ENCODE measurements around the gene SH3GL1.
"Not testable (repeated sequence)": the region's sequence is repeated elsewhere in the genome, so short reads cannot be mapped to it uniquely, and the experiment has no call there.

SH3GL1 gene

GRCh38 chr19:4363571-4364304 is 36.6 kb downstream of the SH3GL1 start:
- no peak for DNase-seq (ENCODE audit: low read depth, low spot score)

DNA sequence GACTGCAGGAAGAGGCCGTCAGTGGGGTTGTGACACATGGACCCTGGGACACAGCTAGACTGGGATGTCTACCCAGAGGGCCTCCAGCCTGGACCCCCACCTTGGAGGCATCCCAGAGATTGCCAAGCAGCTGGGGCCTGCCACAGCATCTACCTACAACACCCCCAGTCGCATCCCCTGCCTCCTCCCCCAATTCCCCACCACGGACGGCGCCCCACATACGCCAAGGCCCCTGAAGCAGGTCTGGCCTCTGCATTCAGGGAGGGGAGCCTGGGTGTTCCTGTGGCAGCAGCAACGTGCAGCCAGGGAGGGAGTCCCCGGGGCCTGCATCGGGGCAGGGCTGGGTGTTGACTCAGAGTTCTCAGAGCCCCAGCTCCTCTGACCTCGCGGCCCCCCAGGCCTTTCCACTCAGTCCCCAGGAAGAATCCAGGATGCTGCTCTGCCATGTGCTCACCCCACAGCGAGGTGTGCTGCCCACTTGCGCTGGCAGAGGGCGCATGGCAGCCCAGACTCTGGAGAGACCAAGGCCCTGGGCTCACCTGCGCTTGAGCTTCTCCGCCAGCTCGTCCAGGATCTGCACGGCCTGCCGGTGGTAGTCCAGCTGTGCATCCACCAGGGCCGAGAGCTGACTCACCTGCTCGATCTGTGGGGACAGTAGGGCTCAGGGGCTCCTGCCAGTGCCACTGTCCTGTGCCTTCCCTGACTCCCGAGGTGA is 37.4 kb downstream of the SH3GL1 start:
- no peak for DNase-seq (ENCODE audit: low read depth, low spot score)

- DNase-seq (ENCODE audit: low read depth, low spot score): no peak
These were observed 38.1 kb downstream of the SH3GL1 start for GRCh38 chr19:4362101-4362828.

GRCh38 chr19:4361152-4362046 is 38.9 kb downstream of the SH3GL1 start:
- DNase-seq (ENCODE audit: low read depth, low spot score): no peak

GRCh38 chr19:4360641-4361151 is 39.7 kb downstream of the SH3GL1 start:
- no peak for DNase-seq (ENCODE audit: low read depth, low spot score)

GRCh38 chr19:4360081-4360569 is 40.2 kb downstream of the SH3GL1 start:
- no peak for DNase-seq (ENCODE audit: low read depth, low spot score)

DNA sequence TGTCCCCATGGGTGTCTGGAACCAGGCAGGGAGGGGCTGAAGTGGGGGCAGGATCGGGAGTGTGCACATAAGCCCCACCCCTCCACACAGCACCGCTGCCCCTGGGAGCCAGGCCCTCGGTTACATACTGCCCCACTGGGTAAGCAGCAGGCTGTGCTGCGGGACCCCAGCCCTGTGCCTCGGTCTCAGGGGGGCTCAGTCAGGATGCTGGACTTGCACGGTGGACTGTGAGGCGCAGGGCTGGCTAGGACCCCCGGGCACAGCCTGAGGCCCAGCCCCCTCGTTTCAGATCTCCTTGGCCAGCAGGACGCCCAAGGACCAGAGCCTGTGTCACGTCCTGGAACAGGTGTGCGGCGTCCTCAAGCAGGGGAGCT is 40.7 kb downstream of the SH3GL1 start:
- DNase-seq (ENCODE audit: low read depth, low spot score): no peak

DNA sequence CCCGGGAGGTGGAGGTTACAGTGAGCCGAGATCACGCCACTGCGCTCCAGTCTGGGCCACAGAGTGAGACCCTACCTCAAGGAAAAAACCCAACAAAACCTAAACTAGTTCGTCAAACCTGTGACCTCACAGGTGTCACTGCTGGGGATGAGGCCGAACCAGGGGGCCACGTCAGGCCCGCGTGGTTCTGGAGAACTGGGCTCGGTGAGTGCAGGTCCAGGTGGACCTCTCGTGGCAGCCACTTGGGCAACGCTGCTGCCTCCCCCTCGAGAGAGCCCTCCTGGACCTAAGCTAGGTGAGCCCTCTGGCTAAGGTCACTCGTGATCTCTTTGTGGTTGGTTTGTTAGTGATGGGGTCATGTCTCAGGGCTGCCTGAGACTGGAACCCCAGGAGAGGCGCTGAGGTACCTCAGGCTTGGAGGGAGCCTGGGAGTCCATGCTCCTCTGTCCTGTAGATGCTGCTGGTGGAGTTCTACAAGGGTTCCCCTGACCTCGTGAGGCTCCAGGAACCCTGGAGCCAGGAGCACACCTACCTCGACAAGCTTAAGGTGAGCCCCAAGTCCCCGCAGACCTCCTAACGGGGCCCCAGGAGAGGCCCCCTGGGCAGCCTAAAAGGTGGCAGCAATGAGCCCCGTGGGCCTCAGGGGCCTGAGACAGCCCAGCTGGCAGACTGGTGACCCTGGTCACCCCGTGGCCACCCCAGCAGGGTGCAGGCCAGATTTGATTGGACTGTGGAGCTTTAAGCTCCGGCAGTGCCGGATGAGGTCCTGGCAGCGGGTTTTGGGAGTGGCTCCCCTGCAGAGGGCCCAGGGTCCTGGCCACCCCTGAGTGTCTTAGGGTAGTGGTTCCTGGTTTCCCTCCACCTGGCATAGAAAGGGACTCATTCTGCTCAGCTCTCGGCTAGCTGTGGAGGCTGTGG is 41.4 kb downstream of the SH3GL1 start:
- DNase-seq (ENCODE audit: low read depth, low spot score): no peak

DNA sequence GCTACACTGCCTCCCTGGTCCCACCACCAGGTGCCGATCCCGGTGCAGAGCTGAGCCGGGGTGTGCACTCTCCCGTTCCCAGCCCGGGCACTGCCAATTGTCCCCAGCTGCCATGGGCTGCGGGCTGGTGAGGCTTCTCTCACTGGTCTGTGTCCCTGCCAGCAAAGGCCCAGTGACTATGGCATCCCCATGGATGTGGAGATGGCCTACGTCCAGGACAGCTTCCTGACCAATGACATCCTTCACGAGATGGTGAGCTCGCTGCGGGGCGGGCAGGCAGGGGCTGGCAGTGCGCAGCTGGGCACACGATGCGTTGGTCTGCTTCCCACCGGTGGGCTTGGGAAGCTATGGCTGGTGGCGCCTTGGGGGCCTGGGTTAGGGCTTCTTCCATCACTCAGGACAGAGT is 42.4 kb downstream of the SH3GL1 start:
- no peak for DNase-seq (ENCODE audit: low read depth, low spot score)

DNA sequence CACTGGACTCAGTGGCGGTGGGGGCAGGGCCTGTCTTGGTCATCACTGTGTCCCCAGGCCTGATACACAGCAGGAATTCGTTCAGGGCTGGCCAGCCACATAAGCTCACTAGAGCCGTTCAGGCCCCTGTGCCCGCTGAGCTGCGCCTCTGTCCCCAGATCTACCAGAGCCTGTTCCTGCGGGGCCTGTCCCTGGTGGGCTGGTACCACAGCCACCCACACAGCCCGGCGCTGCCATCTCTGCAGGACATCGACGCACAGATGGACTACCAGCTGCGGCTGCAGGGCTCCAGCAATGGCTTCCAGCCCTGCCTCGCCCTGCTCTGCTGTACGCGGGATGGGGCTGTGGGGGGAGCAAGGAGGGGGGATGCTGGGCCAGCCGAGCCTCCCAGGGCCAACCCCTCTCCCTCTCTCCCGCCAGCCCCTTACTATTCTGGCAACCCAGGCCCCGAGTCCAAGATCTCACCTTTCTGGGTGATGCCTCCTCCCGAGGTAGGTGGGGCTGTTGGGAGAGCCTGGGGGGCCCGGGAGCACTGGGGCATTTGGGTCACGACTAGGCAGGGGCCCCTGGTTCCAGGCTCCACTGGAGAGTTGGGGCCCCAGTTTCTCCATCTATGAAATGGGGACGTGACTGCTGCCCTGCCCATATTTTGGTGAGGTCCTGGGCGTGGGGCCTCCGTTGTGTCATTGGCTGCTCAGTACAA is 43.1 kb downstream of the SH3GL1 start:
- no peak for DNase-seq (ENCODE audit: low read depth, low spot score)

GRCh38 chr19:4354897-4355296 is 45.5 kb downstream of the SH3GL1 start:
- DNase-seq (ENCODE audit: low read depth, low spot score): no peak

GRCh38 chr19:4354282-4354681 is 46.1 kb downstream of the SH3GL1 start:
- DNase-seq (ENCODE audit: low read depth, low spot score): no peak

DNA sequence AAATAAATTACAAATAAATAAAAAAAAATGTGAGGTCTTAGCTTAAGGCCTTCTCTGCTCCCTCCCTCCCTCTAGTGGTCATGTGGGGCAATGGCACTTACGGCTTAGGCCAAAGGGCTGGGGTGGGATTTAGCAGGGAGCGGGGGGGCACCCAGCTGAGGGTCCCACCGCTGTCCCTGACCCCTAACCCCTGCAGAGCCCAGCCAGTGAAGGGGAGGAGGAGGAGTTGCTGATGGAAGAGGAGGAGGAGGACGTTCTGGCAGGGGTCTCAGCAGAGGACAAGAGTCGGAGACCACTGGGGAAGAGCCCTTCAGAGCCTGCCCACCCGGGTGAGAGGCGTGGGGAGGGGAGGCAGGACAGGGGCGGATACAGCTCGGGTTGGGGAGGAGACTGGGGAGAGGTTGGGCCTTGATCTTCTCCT is 47.6 kb downstream of the SH3GL1 start:
- no peak for DNase-seq (ENCODE audit: low read depth, low spot score)

DNA sequence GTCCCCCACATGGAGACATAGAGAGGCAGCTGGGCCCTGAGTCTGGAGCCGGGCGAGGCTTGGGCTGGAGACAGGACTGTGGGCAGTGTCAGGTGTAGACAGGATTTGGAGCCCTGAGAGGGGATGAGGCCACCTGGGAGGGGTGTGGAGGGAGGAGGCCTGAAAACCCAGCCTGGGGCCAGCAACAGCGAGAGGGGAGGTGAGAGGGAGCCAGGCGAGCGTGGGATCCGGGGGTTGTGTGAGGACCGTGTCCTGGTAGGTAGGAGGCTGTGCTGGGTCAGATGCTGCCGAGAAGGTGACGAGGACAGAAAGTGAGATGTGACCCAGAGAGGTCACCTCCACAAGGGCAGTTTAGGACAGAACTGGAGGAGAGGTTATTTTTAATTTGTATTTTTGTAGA is 49.6 kb downstream of the SH3GL1 start:
- no peak for DNase-seq (ENCODE audit: low read depth, low spot score)

- DNase-seq (ENCODE audit: low read depth, low spot score): no peak
These were observed 50.2 kb downstream of the SH3GL1 start for GRCh38 chr19:4350111-4350510.

DNA sequence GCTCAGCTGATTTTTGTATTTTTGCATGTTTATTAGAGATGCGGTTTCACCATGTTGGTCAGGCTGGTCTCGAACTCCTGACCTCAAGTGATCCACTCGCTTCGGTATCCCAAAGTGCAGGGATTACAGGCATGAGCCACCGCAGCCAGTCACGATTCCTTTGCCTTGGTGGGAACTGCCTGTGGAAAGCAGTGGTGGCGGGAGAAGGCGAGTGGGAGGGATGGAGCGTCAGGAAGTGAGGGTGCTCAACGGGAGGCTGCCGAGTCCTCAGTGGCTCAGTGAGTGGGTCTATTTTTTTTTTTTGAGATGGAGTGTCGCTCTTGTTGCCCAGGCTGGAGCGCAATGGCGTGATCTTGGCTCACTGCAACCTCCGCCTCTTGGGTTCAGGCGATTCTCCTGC is 51.1 kb downstream of the SH3GL1 start:
- not testable (repeated sequence) for DNase-seq (ENCODE audit: low read depth, low spot score)

GRCh38 chr19:4347521-4347920 is 52.8 kb downstream of the SH3GL1 start:
- no peak for DNase-seq (ENCODE audit: low read depth, low spot score)

DNA sequence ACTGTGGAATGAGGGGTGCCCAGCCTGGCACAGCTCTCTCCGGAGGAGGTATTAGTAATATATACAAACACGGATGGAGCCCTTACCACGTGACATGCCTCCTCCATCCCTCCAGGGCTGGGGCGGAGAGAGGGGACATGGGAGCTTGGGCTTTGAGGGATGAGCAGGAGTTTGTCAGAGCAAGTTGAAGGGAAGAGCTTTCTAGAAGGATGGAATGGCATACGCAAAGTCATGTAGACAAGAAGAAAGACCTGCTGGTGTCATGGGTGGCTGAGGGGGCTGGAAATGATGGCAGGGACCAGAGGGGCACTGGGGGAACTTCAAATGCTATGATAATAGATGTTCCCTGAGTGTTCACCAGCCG is 54.3 kb downstream of the SH3GL1 start:
- DNase-seq (ENCODE audit: low read depth, low spot score): no peak

- DNase-seq (ENCODE audit: low read depth, low spot score): no peak
These were observed 54.9 kb downstream of the SH3GL1 start for GRCh38 chr19:4345342-4346019.
